Stomach smooth muscle (tissue), 2 donors: ENCODE measurements around the gene RPL29.

Source experiments
- H3K27ac ChIP-seq: one replicate; pipeline ENCODE4 v1.7.0; 2013; ENCODE audit warnings: mild to moderate bottlenecking, low read length, inconsistent platforms
- H3K27me3 ChIP-seq, 2 donors: one replicate each; pipeline ENCODE4 v1.7.0; 2013; ENCODE audit warnings: low read length in 2 of 2; ENCODE audit not compliant: insufficient read depth in 2 of 2, control insufficient read depth in 1 of 2
- H3K36me3 ChIP-seq, 2 donors: one replicate each; pipeline ENCODE4 v1.7.0; 2013; ENCODE audit warnings: low read length in 2 of 2; ENCODE audit not compliant: control insufficient read depth in 2 of 2, insufficient read depth in 2 of 2
- H3K4me1 ChIP-seq: one replicate; pipeline ENCODE4 v1.7.0; 2013; ENCODE audit warnings: low read length; ENCODE audit not compliant: control insufficient read depth, insufficient read depth
- H3K4me3 ChIP-seq, 2 donors: one replicate each; pipeline ENCODE4 v1.7.0; 2013; ENCODE audit warnings: low read length in 2 of 2
- H3K9ac ChIP-seq, 2 donors: one replicate each; pipeline ENCODE4 v1.7.0; 2013; ENCODE audit warnings: low read length in 2 of 2, mild to moderate bottlenecking in 1 of 2
- H3K9me3 ChIP-seq, 2 donors: one replicate each; pipeline ENCODE4 v1.7.0; 2013; ENCODE audit warnings: low read length in 2 of 2; ENCODE audit not compliant: control insufficient read depth in 2 of 2
- donor health status: healthy.
- donor health status: Pancreatic carcinoma.

Gene RPL29

GRCh38 chr3:52018319-52019000 is 22.8 kb upstream of the RPL29 start:
- Histone ChIP-seq H3K36me3 (no peaks in the 10 kb centered on the region), H3K4me3 (no peak overlapping the region), H3K4me1 (peaks cover 24% of the 10 kb centered on the region), H3K27me3 (no peaks in the 10 kb centered on the region), H3K27ac (no peak overlapping the region), H3K9me3 (no peaks in the 10 kb centered on the region), H3K9ac (no peak overlapping the region)

GRCh38 chr3:52017586-52017985 is 21.9 kb upstream of the RPL29 start:
- Histone ChIP-seq H3K36me3 (no peaks in the 10 kb centered on the region), H3K4me3 (no peak overlapping the region), H3K9ac (no peak overlapping the region), H3K4me1 (peaks cover 23% of the 10 kb centered on the region), H3K27me3 (no peaks in the 10 kb centered on the region), H3K9me3 (no peaks in the 10 kb centered on the region), H3K27ac (no peak overlapping the region)

GRCh38 chr3:52015438-52016228 is 19.9 kb upstream of the RPL29 start:
- Histone ChIP-seq H3K9ac (no peak overlapping the region), H3K4me1 (peaks cover 11% of the 10 kb centered on the region), H3K27ac (no peak overlapping the region), H3K9me3 (no peaks in the 10 kb centered on the region), H3K36me3 (no peaks in the 10 kb centered on the region), H3K4me3 (no peak overlapping the region), H3K27me3 (no peaks in the 10 kb centered on the region)

GRCh38 chr3:52014613-52015012 is 18.9 kb upstream of the RPL29 start:
- Histone ChIP-seq H3K9ac (no peak overlapping the region), H3K4me1 (peaks cover 6% of the 10 kb centered on the region), H3K36me3 (no peaks in the 10 kb centered on the region), H3K4me3 (no peak overlapping the region), H3K27me3 (no peaks in the 10 kb centered on the region), H3K9me3 (no peaks in the 10 kb centered on the region), H3K27ac (no peak overlapping the region)

GRCh38 chr3:52013802-52014598 is 18.3 kb upstream of the RPL29 start:
- Histone ChIP-seq H3K9ac (no peak overlapping the region), H3K27me3 (no peaks in the 10 kb centered on the region), H3K9me3 (no peaks in the 10 kb centered on the region), H3K4me1 (peaks cover 3% of the 10 kb centered on the region), H3K36me3 (no peaks in the 10 kb centered on the region), H3K27ac (no peak overlapping the region), H3K4me3 (no peak overlapping the region)

GRCh38 chr3:52012699-52013098 is 17.0 kb upstream of the RPL29 start:
- peaks cover 3% of the 10 kb centered on the region for H3K4me1 ChIP-seq
- H3K27me3 ChIP-seq, result no peaks in the 10 kb centered on the region
- no peak overlapping the region for H3K4me3 ChIP-seq
- no peaks in the 10 kb centered on the region for H3K36me3 ChIP-seq
- H3K9ac ChIP-seq, result no peak overlapping the region
- H3K9me3 ChIP-seq, result no peaks in the 10 kb centered on the region
- no peak overlapping the region for H3K27ac ChIP-seq

- Histone ChIP-seq H3K36me3 (no peaks in the 10 kb centered on the region), H3K4me1 (peaks cover 13% of the 10 kb centered on the region), H3K4me3 (no peak overlapping the region), H3K9me3 (no peaks in the 10 kb centered on the region), H3K9ac (no peak overlapping the region), H3K27me3 (no peaks in the 10 kb centered on the region), H3K27ac (no peak overlapping the region)
Observed at GRCh38 chr3:52010431-52010830, 14.7 kb upstream of the RPL29 start.

- no peaks in the 10 kb centered on the region for H3K27me3 ChIP-seq
- no peaks in the 10 kb centered on the region for H3K36me3 ChIP-seq
- H3K9me3 ChIP-seq, result no peaks in the 10 kb centered on the region
- no peak overlapping the region for H3K27ac ChIP-seq
- H3K4me1 ChIP-seq, result peaks cover 18% of the 10 kb centered on the region
- H3K9ac ChIP-seq, result no peak overlapping the region
- H3K4me3 ChIP-seq, result no peak overlapping the region
Observed at GRCh38 chr3:52007291-52007690, 11.6 kb upstream of the RPL29 start.

GRCh38 chr3:52006820-52007133 is 11.1 kb upstream of the RPL29 start:
- Histone ChIP-seq H3K27me3 (no peaks in the 10 kb centered on the region), H3K27ac (no peak overlapping the region), H3K9me3 (no peaks in the 10 kb centered on the region), H3K36me3 (no peaks in the 10 kb centered on the region), H3K9ac (no peak overlapping the region), H3K4me3 (no peak overlapping the region), H3K4me1 (peaks cover 18% of the 10 kb centered on the region)

- Histone ChIP-seq H3K27me3 (no peaks in the 10 kb centered on the region), H3K9me3 (no peaks in the 10 kb centered on the region), H3K4me3 (no peak overlapping the region), H3K27ac (no peak overlapping the region), H3K4me1 (peaks cover 18% of the 10 kb centered on the region), H3K36me3 (no peaks in the 10 kb centered on the region), H3K9ac (no peak overlapping the region)
Observed at GRCh38 chr3:52006017-52006819, 10.5 kb upstream of the RPL29 start.
